Right renal pelvis (tissue), 4 donors: ENCODE results near the gene METTL16. TPM values are rescaled to one million over a fixed set of nuclear protein-coding genes. Genes with fewer than 3 reads are reported as not detected.
"Not testable (repeated sequence)": the region's sequence is repeated elsewhere in the genome, so short reads cannot be mapped to it uniquely, and the experiment has no call there.

Experiments
- DNase-seq, 4 donors: peaks; one replicate each; pipeline ENCODE4 v3.0.0-alpha.2; 2013; ENCODE audit warnings: low read depth in 4 of 4, low spot score in 3 of 4, missing footprints in 1 of 4
- polyA plus RNA-seq, 4 donors: library from polyadenylated mRNA; unstranded; fragments of 120-200 nt; gene quantifications; one replicate each; pipeline ENCODE4 v1.2.1, GENCODE V29; 2013; ENCODE audit not compliant: insufficient read length in 4 of 4

Gene METTL16
- 10 to 100 TPM; 37.2 to 47.0 (median 42.1) TPM for polyA plus RNA-seq

- DNase-seq, result peak; percentile 89 to 98 (median 97)
Observed at GRCh38 chr17:2511462-2512369, at the start of gene METTL16. Gene METTL16, minus strand, starts transcription at chr17:2511888. Its CDS starts 9,557 bp downstream, at chr17:2502331.

- DNase-seq, result no peak
Observed at GRCh38 chr17:2560658-2561057, 49.0 kb upstream of the METTL16 start.

GRCh38 chr17:2551928-2552327 is 40.2 kb upstream of the METTL16 start:
- no peak for DNase-seq

GRCh38 chr17:2551493-2551892 is 39.8 kb upstream of the METTL16 start:
- no peak for DNase-seq

- no peak for DNase-seq
Observed at GRCh38 chr17:2549392-2550211, 37.9 kb upstream of the METTL16 start.

GRCh38 chr17:2548026-2548425 is 36.3 kb upstream of the METTL16 start:
- DNase-seq, result not testable (repeated sequence)

GRCh38 chr17:2547176-2547575 is 35.5 kb upstream of the METTL16 start:
- DNase-seq, result no peak

- DNase-seq, result no peak
Observed at GRCh38 chr17:2545393-2545792, 33.7 kb upstream of the METTL16 start.

GRCh38 chr17:2542456-2542855 is 30.8 kb upstream of the METTL16 start:
- no peak for DNase-seq

GRCh38 chr17:2542056-2542455 is 30.4 kb upstream of the METTL16 start:
- no peak for DNase-seq

GRCh38 chr17:2537579-2537978 is 25.9 kb upstream of the METTL16 start:
- not testable (repeated sequence) for DNase-seq

GRCh38 chr17:2532146-2532720 is 20.5 kb upstream of the METTL16 start:
- DNase-seq, result no peak

GRCh38 chr17:2531243-2531954 is 19.7 kb upstream of the METTL16 start:
- DNase-seq, result not testable (repeated sequence)

GRCh38 chr17:2521775-2522410 is 10.2 kb upstream of the METTL16 start:
- not testable (repeated sequence) for DNase-seq

GRCh38 chr17:2521257-2521656 is 9.6 kb upstream of the METTL16 start:
- no peak for DNase-seq

- no peak for DNase-seq
Observed at GRCh38 chr17:2517539-2517938, 5.9 kb upstream of the METTL16 start.

GRCh38 chr17:2511138-2511461 is 588 bp downstream of the METTL16 start:
- DNase-seq, result peak in 1 of 4 donors; percentile 23

GRCh38 chr17:2510559-2510958 is 1.1 kb downstream of the METTL16 start:
- DNase-seq, result no peak

GRCh38 chr17:2508035-2508434 is 3.7 kb downstream of the METTL16 start:
- no peak for DNase-seq

- not testable (repeated sequence) for DNase-seq
Observed at GRCh38 chr17:2507015-2507414, 4.7 kb downstream of the METTL16 start.
